Karpas-422 (cell line): Measurements from ENCODE around the gene MICALL1. TPM values are rescaled to one million over a fixed set of nuclear protein-coding genes. Genes with fewer than 3 reads are reported as not detected.

ENCODE experiments used
- DNase-seq: peaks from one replicate; pipeline ENCODE4 v3.0.0-alpha.2; 2015
- H2AFZ ChIP-seq: fragments of 200-600 bp; sonication (generic); 2 replicates; pipeline ENCODE4 v1.6.1; 2014; ENCODE audit warnings: antibody characterized with exemption, low read length, mixed read lengths
- H3K27ac ChIP-seq: fragments of 200-600 bp; sonication (generic); 2 replicates; pipeline ENCODE4 v1.5.1; 2014; ENCODE audit warnings: mild to moderate bottlenecking, low read length, moderate library complexity
- H3K27me3 ChIP-seq: fragments of 200-600 bp; sonication (generic); 2 replicates; pipeline ENCODE4 v1.6.1; 2014; ENCODE audit warnings: low read length, mixed read lengths
- H3K36me3 ChIP-seq: fragments of 200-600 bp; sonication (generic); 2 replicates; pipeline ENCODE4 v1.6.1; 2014; ENCODE audit warnings: low read length, mixed read lengths; ENCODE audit not compliant: insufficient read depth
- H3K4me1 ChIP-seq: fragments of 200-600 bp; sonication (generic); 2 replicates; pipeline ENCODE4 v1.6.1; 2014; ENCODE audit warnings: mild to moderate bottlenecking, low read length, mixed read lengths
- H3K4me2 ChIP-seq: fragments of 200-600 bp; sonication (generic); 2 replicates; pipeline ENCODE4 v1.6.1; 2014; ENCODE audit warnings: low read length, low read depth, mild to moderate bottlenecking; ENCODE audit not compliant: poor library complexity, severe bottlenecking
- H3K4me3 ChIP-seq: fragments of 200-600 bp; sonication (generic); 2 replicates; pipeline ENCODE4 v1.5.1; 2014; ENCODE audit warnings: mild to moderate bottlenecking, antibody characterized with exemption, low read length, mixed read lengths
- H3K79me2 ChIP-seq: fragments of 200-600 bp; sonication (generic); 2 replicates; pipeline ENCODE4 v1.6.1; 2014; ENCODE audit warnings: mild to moderate bottlenecking, low read length, mixed read lengths
- H3K9ac ChIP-seq: fragments of 200-600 bp; sonication (generic); 2 replicates; pipeline ENCODE4 v1.6.0; 2014; ENCODE audit warnings: low read length
- H3K9me2 ChIP-seq: fragments of 200-600 bp; sonication (generic), shearing (Covaris generic); replicated peaks from 2 replicates; pipeline ENCODE4 v1.6.0; 2014; ENCODE audit warnings: mild to moderate bottlenecking, low read length, moderate library complexity; ENCODE audit not compliant: insufficient read depth
- H3K9me3 ChIP-seq: fragments of 300-700, 200-600 bp; sonication (generic); 2 replicates; pipeline ENCODE4 v1.6.1; 2014; ENCODE audit warnings: low read length, mixed read lengths
- H4K20me1 ChIP-seq: fragments of 200-600 bp; sonication (generic); 2 replicates; pipeline ENCODE4 v1.6.1; 2014; ENCODE audit warnings: mild to moderate bottlenecking, antibody characterized with exemption, low read length, low read depth; ENCODE audit not compliant: insufficient read depth
- total RNA-seq: library from RNA; depleted of rRNA; stranded (reverse); fragments of >200 nt; shearing (Covaris generic); gene quantifications from 2 replicates; pipeline ENCODE4 v1.2.3, GENCODE V29; 2014; ENCODE audit warnings: low replicate concordance; rRNA removed

Gene MICALL1, protein sequence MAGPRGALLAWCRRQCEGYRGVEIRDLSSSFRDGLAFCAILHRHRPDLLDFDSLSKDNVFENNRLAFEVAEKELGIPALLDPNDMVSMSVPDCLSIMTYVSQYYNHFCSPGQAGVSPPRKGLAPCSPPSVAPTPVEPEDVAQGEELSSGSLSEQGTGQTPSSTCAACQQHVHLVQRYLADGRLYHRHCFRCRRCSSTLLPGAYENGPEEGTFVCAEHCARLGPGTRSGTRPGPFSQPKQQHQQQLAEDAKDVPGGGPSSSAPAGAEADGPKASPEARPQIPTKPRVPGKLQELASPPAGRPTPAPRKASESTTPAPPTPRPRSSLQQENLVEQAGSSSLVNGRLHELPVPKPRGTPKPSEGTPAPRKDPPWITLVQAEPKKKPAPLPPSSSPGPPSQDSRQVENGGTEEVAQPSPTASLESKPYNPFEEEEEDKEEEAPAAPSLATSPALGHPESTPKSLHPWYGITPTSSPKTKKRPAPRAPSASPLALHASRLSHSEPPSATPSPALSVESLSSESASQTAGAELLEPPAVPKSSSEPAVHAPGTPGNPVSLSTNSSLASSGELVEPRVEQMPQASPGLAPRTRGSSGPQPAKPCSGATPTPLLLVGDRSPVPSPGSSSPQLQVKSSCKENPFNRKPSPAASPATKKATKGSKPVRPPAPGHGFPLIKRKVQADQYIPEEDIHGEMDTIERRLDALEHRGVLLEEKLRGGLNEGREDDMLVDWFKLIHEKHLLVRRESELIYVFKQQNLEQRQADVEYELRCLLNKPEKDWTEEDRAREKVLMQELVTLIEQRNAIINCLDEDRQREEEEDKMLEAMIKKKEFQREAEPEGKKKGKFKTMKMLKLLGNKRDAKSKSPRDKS
- 14.3 and 25.2 TPM in 2 replicates for total RNA-seq

DNA sequence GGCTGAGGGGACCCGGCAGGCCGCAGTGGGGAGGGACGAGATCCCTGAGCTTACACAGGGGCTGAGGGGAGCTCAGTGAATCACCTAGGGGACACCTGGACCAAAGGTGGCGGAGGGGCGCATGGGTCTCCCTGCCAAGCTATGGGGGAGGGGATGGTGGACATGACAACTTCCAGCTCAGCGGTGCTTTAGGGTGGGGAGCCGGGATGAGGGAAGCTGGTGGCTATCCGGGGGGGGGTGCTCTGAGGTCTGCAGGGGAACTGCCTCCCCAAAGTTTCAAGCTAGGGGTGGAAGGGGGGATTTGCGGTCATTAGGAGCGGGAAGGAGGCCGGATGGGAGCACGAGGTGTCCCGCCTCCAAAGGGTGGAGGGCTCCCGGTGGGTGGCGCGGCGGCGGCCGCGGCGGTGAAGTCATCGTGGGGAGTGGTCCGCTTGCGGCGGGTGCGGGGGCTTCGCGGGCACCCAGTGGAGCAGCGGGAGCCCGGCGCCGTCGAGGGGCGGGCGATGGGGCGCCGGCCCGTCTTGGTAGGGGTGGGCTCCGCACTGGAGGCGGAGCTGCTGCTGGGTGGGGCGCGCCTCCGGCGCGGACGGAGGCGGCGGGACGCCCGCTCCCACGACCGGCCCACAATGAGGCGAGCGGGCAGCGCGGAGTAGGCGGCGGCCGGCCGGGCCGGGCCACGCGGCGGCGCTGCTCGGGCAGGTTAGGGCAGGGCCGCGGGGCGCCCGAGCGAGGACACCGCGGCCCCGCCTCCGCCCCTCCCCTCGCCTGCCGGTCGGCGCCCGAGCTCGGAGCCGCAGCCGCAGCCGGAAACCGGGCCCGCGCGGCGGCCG is at the start of gene MICALL1:
Gene MICALL1 (plus strand): TSS at position 764 of the 830 bp plus-strand sequence. CDS start 126 bp downstream, outside the sequence.
- no peaks in the 10 kb centered on the region for H3K9me2 ChIP-seq
- peak within 1 kb of the TSS; percentile 74 for H3K27ac ChIP-seq

DNA sequence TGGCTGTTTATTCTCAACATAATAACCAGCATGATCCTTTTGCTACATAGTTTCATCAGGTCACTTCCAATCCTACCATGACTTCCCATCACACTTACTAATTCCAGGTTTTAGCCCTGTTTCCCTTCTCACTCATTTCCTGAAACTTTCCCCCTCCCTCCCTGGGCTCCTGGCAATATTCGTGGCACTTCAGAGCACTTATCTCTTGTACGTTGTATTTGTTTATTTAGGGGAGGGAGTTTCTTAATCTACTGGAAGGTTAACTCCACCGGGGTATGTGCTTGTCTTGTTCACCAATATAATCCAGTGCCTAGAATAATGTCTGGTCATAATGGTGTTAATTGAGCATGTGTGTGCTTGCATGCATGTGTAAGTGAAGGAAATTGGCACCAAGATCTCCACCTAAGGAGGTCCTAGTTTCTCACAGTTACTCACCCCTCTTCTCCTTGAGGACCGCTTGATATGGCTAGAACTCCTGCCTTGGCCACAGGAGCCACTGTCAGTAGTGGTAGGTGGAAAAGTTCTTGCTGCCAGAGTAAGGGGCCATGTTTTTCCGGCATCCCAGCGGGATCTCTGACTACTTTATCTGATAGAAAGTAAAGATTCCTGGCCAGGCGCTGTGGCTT is 45.2 kb upstream of the MICALL1 start:
- Histone ChIP-seq H3K27me3 (no peaks in the 10 kb centered on the region), H4K20me1 (no peaks in the 10 kb centered on the region), H3K27ac (no peak overlapping the region), H3K36me3 (peaks cover 33% of the 10 kb centered on the region), H3K4me3 (no peak overlapping the region), H3K4me2 (no peak overlapping the region), H3K79me2 (peaks cover 17% of the 10 kb centered on the region; the same call in 1 of the 2 replicates), H3K4me1 (no peaks in the 10 kb centered on the region), H2AFZ (no peak overlapping the region), H3K9me3 (no peaks in the 10 kb centered on the region), H3K9ac (no peak overlapping the region), H3K9me2 (no peaks in the 10 kb centered on the region)
- no peak for DNase-seq

More for the DNA sequence above, at the start of gene MICALL1:
- no peaks in the 10 kb centered on the region for H3K27me3 ChIP-seq
- peak within 1 kb of the TSS; percentile 32; the same call in 1 of the 2 replicates for H2AFZ ChIP-seq
- peak within 1 kb of the TSS; percentile 83 for H3K4me3 ChIP-seq
- H4K20me1 ChIP-seq: no peaks in the 10 kb centered on the region; the same call in 1 of the 2 replicates
- peaks cover 18% of the 10 kb centered on the region for H3K4me1 ChIP-seq
- no peaks in the 10 kb centered on the region for H3K9me3 ChIP-seq
- H3K4me2 ChIP-seq: peak within 1 kb of the TSS; percentile 75
- peak; percentile 88 for DNase-seq
- H3K36me3 ChIP-seq: no peaks in the 10 kb centered on the region
- H3K79me2 ChIP-seq: peaks cover 24% of the 10 kb centered on the region
- H3K9ac ChIP-seq: peak within 1 kb of the TSS; percentile 91

DNA sequence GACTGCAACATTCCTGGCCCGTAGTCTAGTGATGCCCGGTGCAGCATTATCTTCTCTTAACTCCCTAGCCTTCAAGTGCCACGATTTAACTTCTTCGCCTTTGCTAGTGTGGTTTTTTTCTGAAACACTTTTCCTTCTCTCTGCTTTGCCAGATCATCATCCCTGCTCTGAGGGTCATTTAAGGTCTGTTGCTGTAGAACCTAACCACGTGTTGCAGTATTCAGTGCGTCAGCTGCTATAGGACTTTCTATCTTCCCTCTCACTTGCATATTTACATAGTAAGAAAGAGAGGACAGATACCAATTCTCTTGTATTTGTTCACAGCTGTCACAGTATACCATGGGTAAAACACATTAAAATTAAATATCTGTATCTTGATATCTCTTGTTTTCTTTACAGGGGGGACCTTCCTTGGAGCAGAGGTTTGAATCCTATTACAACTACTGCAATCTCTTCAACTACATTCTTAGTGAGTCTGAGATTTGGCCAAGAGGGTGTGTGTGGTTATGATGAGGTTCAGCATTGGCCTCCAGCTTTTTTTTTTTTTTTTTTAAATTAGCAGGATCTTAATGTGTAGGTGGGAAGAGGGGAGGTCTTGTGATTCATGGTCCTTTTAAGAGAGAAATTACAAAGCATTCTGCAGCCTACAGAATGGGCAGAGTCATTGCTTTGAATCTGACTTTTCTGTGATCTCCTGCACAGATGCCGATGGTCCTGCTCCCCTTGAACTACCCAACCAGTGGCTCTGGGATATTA is 43.3 kb upstream of the MICALL1 start:
- H4K20me1 ChIP-seq: no peaks in the 10 kb centered on the region
- no peaks in the 10 kb centered on the region for H3K4me1 ChIP-seq
- no peak overlapping the region for H3K4me3 ChIP-seq
- no peak overlapping the region for H2AFZ ChIP-seq
- H3K36me3 ChIP-seq: peaks cover 37% of the 10 kb centered on the region
- H3K4me2 ChIP-seq: no peak overlapping the region
- no peaks in the 10 kb centered on the region for H3K9me2 ChIP-seq
- peaks cover 20% of the 10 kb centered on the region; the same call in 1 of the 2 replicates for H3K79me2 ChIP-seq
- no peaks in the 10 kb centered on the region for H3K27me3 ChIP-seq
- H3K9ac ChIP-seq: no peak overlapping the region
- H3K9me3 ChIP-seq: no peaks in the 10 kb centered on the region
- no peak overlapping the region for H3K27ac ChIP-seq
- DNase-seq: no peak

DNA sequence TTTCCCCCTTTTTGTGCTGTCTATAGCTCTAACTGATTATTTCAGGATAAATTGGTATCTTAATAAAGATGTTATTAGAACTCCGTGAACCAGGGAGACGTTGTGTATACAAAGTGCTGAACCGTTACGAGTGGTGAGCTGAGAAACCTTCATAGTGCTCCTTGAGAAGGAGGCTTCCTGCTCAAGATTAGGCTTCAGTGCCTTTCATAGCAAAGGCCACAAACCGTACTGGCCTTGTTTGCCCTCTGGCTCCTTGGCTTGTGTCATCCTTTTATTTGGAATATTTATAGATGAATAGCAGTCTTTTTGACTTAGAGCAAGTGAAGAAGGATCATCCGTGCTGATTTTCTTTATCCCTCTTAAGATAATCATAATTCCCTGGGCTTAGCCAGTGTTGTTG is 40.6 kb upstream of the MICALL1 start:
- Histone ChIP-seq H2AFZ (no peak overlapping the region), H3K9ac (no peak overlapping the region), H3K9me2 (no peaks in the 10 kb centered on the region), H4K20me1 (no peaks in the 10 kb centered on the region), H3K9me3 (no peaks in the 10 kb centered on the region), H3K27me3 (no peaks in the 10 kb centered on the region), H3K27ac (no peak overlapping the region), H3K4me1 (no peaks in the 10 kb centered on the region), H3K4me3 (no peak overlapping the region), H3K4me2 (no peak overlapping the region), H3K79me2 (peaks cover 19% of the 10 kb centered on the region), H3K36me3 (peaks cover 42% of the 10 kb centered on the region)
- no peak for DNase-seq

- Histone ChIP-seq H3K4me1 (no peaks in the 10 kb centered on the region), H3K4me2 (no peak overlapping the region), H3K9ac (no peak overlapping the region), H2AFZ (no peak overlapping the region), H3K79me2 (peaks cover 16% of the 10 kb centered on the region), H3K4me3 (no peak overlapping the region), H4K20me1 (no peaks in the 10 kb centered on the region), H3K27me3 (no peaks in the 10 kb centered on the region), H3K27ac (no peak overlapping the region), H3K9me2 (no peaks in the 10 kb centered on the region), H3K36me3 (peaks cover 58% of the 10 kb centered on the region), H3K9me3 (no peaks in the 10 kb centered on the region)
- DNase-seq: no peak
Measured at GRCh38 chr22:37870273-37870672, 35.8 kb upstream of the MICALL1 start.

DNA sequence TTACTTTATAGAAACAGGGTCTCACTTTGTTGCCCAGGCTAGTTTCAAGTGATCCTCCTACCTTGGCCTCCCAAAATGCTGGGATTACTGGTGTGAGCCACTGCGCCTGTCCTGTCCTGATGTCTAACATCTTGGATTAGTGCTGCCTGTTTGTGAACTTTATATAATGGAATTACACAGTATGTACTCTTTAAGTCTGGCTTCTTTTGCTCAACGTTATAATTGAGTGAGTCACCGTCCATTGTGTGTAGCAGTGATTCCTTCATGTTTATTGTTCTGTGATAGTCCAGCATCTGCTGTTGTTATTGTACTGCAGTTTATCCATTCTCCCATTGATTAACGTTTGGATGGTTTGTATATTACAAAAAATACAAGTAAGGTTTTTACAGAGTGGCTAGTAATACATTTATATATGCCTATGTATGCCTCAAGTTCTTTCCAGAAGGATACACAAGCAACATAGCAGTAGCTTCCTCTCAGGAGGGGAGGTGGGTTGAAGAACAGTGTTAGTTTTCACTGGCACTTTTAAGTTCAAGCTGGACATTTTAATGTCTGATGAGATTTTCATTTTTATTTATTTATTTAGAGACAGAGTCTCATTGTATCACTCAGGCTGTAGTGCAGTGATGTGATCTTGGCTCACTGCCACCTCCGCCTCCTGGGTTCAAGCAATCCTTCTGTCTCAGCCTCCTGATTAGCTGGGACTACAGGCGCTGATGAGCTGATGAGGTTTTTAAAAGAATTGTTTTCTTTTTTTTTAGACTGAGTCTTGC is 25.2 kb upstream of the MICALL1 start:
- Histone ChIP-seq H3K4me1 (no peaks in the 10 kb centered on the region), H3K4me2 (no peak overlapping the region), H3K27ac (no peak overlapping the region), H3K4me3 (no peak overlapping the region), H4K20me1 (peaks cover 10% of the 10 kb centered on the region; the same call in 1 of the 2 replicates), H3K79me2 (peaks cover 31% of the 10 kb centered on the region), H3K27me3 (no peaks in the 10 kb centered on the region), H3K36me3 (peaks cover 39% of the 10 kb centered on the region; the same call in 1 of the 2 replicates), H2AFZ (no peak overlapping the region), H3K9me3 (no peaks in the 10 kb centered on the region), H3K9ac (no peak overlapping the region), H3K9me2 (no peaks in the 10 kb centered on the region)
- no peak for DNase-seq
